NT2/D1 (cell line): ENCODE results near the gene IRF3.

Source experiments
- SUZ12 ChIP-seq: IDR thresholded peaks from 2 replicates; pipeline ENCODE4 v1.6.1; 2011; ENCODE audit not compliant: insufficient read length, insufficient read depth; ENCODE audit errors: extremely low read depth
- YY1 ChIP-seq: IDR thresholded peaks from 2 replicates; pipeline ENCODE4 v1.6.1; 2011; ENCODE audit not compliant: insufficient read length, insufficient read depth

DNA sequence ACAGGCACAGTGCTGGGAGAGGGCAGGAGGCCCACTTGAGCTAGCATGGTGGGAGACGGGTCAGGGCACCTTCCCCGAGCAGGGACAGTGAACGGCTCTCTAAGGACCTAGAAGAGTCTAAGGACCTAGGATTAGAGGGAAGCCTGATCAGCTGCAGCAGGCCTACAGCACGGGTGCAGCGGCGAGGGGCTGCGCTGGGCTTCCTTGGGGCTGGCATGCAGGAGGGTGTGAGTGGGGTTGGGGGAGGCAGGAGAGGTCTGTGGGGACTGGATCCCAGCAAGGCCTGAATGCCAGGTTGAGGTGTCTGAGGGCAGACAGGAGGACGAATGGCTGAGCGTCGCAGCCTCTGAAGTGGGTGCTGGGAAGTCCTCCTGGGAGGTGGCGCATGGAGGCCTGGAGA lies 20.1 kb downstream of the IRF3 start:
- no peak for TF ChIP-seq YY1
- no peak for TF ChIP-seq SUZ12
